Prostate gland (tissue), 2 donors: ENCODE results near the gene PRDM11.

Source experiments
- CTCF ChIP-seq, 4 experiments: fragments of 200-600 bp in 2 of 4; fragments of 450-650 bp in 2 of 4; sonication (generic) in 2 of 4; IDR thresholded peaks; 1 replicate in 3 of 4; 2 replicates in 1 of 4; pipeline ENCODE4 v1.5.1; 2016 to 2019; ENCODE audit warnings: antibody characterized with exemption in 4 of 4, mild to moderate bottlenecking in 2 of 4, moderate library complexity in 2 of 4
- POLR2A ChIP-seq: fragments of 450-650 bp; IDR thresholded peaks from one replicate; pipeline ENCODE4 v1.6.1; 2016; ENCODE audit warnings: antibody characterized with exemption, mild to moderate bottlenecking

DNA sequence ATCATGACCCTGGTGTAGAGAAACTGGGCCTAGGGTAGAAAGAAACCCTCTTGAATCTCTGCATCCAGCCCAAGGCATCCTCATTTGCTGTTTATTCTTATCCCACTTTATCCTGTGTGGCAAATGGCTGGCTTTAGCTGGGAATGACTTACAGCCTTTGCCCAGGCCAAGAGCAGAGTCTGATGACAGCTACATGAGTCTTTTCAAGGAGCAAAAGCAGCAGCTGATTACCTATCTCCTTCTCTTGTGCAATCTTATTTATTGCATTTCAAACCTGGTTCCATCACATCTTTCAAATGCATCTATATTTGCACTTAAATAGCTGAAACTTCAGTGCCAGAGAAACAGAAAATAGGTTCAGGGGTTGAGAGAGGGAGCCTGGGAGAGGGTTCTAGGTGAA is 113.6 kb downstream of the PRDM11 start:
- TF ChIP-seq CTCF (IDR thresholded peaks at IDR 0.05) (no peak), POLR2A (no peak)
